Activated T-helper 9 cell treated with anti-CD3 and anti-CD28 coated beads, Interleukin-2, amount 50 U/mL, for 16 hours (primary cell): ENCODE results near the gene XG.
"Not testable (repeated sequence)": the region's sequence is repeated elsewhere in the genome, so short reads cannot be mapped to it uniquely, and the experiment has no call there.

Experiments
- DNase-seq: peaks from one replicate; pipeline ENCODE4 v3.0.0-alpha.2; 2020; ENCODE audit warnings: low read depth

Gene XG

GRCh38 chrX:2733286-2733685, 18.6 kb upstream of the XG start:
- DNase-seq, result no peak

GRCh38 chrX:2735270-2735669, 16.6 kb upstream of the XG start:
- no peak for DNase-seq

- DNase-seq, result no peak
Observed at GRCh38 chrX:2740672-2741071, 11.2 kb upstream of the XG start.

GRCh38 chrX:2741386-2741785, 10.5 kb upstream of the XG start:
- no peak for DNase-seq

- DNase-seq, result not testable (repeated sequence)
Observed at GRCh38 chrX:2746250-2746649, 5.6 kb upstream of the XG start.

GRCh38 chrX:2748171-2748814, 3.5 kb upstream of the XG start:
- DNase-seq, result no peak

GRCh38 chrX:2748815-2749188, 3.0 kb upstream of the XG start:
- DNase-seq, result no peak

GRCh38 chrX:2751291-2751690, 549 bp upstream of the XG start:
- DNase-seq, result no peak

- DNase-seq, result not testable (repeated sequence)
Observed at GRCh38 chrX:2752441-2752840, 601 bp downstream of the XG start.

GRCh38 chrX:2755163-2755715, 3.4 kb downstream of the XG start:
- DNase-seq, result not testable (repeated sequence)

- no peak for DNase-seq
Observed at GRCh38 chrX:2756548-2756947, 4.7 kb downstream of the XG start.

GRCh38 chrX:2761246-2761645, 9.4 kb downstream of the XG start:
- DNase-seq, result no peak

- not testable (repeated sequence) for DNase-seq
Observed at GRCh38 chrX:2762671-2763070, 10.8 kb downstream of the XG start.

GRCh38 chrX:2764766-2765548, 13.1 kb downstream of the XG start:
- not testable (repeated sequence) for DNase-seq

GRCh38 chrX:2765549-2765830, 13.7 kb downstream of the XG start:
- DNase-seq, result no peak

GRCh38 chrX:2766906-2767305, 15.1 kb downstream of the XG start:
- DNase-seq, result no peak

GRCh38 chrX:2767631-2768455, 16.0 kb downstream of the XG start:
- DNase-seq, result no peak

GRCh38 chrX:2769615-2770014, 17.8 kb downstream of the XG start:
- no peak for DNase-seq

GRCh38 chrX:2773166-2774055, 21.6 kb downstream of the XG start:
- DNase-seq, result not testable (repeated sequence)

GRCh38 chrX:2774057-2774456, 22.2 kb downstream of the XG start:
- no peak for DNase-seq

- no peak for DNase-seq
Observed at GRCh38 chrX:2774776-2775175, 22.9 kb downstream of the XG start.
